Dermis lymphatic vessel endothelial cell (primary cell): ENCODE measurements around the gene PCNX4. TPM values are rescaled to one million over a fixed set of nuclear protein-coding genes. Genes with fewer than 3 reads are reported as not detected.

Experiments used
- total RNA-seq: library from RNA; depleted of rRNA; stranded (reverse); fragments of >200 nt; gene quantifications from 2 replicates; pipeline ENCODE4 v1.2.1, GENCODE V29; 2014

Gene PCNX4
- total RNA-seq, result 56.9 and 66.5 TPM in 2 replicates

DNA sequence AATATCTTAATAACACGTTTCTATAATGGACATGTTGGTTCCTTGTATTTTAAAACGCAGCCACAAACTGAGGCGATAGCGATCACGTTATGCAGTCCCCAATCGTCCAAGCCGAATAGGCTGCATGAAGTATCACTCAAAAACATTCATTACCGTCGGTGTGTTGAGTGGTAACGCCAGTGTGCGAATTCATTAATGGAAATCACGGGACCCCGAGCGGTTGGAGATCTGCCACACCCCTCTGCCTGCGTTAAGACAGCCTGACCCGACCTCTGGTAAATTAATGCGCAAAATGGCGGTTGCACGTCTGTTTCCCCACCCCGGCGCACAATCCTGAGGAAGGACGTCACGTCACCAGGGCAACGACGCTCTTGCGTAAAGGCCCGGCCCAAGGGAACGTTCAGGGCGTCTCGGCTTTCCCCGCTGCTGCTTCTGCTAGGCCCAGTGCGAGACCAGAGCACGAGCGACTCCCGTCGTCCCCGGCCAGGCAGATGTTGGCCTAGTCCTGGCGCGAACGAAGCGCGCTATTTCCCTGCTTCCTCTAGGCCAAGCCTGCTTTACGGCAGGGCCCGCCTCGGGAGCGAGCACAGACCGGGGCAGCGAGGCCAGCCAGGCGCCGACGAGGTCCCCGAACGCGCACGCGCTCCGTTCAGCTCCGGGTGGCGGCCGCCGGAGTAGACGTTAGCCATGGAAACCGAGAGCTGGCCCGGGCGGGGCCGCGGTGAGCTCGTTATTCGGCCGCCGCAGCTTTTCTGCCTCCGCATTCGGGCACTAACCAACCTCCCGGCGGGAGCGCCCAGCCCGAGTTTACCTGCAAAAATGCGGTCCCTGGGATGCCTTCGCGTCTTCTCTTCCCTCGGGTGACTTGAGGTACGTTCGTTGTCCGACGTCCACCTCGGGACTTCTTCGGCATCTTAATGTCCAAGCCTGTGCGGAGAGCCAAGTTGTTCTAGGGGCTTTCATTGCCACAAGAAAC, at the start of gene PCNX4:
Gene PCNX4, plus strand, starts transcription at position 374 of the 976 bp plus-strand sequence. CDS start 15,716 bp downstream, outside the sequence.

GRCh38 chr14:60164712-60165546, 73.2 kb downstream of the PCNX4 start, which contains the start of gene DHRS7:
DHRS7 (minus strand) TSS chr14:60165398; CDS start chr14:60165309, 89 bp downstream.

Other genes starting within 250 kb of the PCNX4 start
- gene RTN1, start 221.1 kb upstream of the PCNX4 start, total RNA-seq, result 0.09 and 0.11 TPM in 2 replicates
- not detected in 2 replicates for gene LRRC9, start 171.8 kb upstream of the PCNX4 start, total RNA-seq
- 81.4 and 100 TPM in 2 replicates for gene DHRS7, start 73.5 kb downstream of the PCNX4 start, total RNA-seq
- gene PPM1A, start 157.3 kb downstream of the PCNX4 start, total RNA-seq, result 17.5 and 18.1 TPM in 2 replicates